Activated naive CD4-positive, alpha-beta T cell treated with anti-CD3 and anti-CD28 coated beads, Interleukin-2, amount 50 U/mL, for 72 hours (primary cell): ENCODE results near the gene TGFB1I1. TPM values are rescaled to one million over a fixed set of nuclear protein-coding genes. Genes with fewer than 3 reads are reported as not detected.
A peak's percentile ranks its signal among the peaks of the same experiment; 100 is the strongest.

ENCODE experiments used
- ATAC-seq, 2 donors: fragments of 150-1000 bp; cut with Tn5 transposase; 2 replicates each; pipeline ENCODE4 v1.10.0; 2021; ENCODE audit warnings: mild to moderate bottlenecking in 2 of 2, moderate library complexity in 2 of 2
- DNase-seq, 2 donors: peaks; one replicate each; pipeline ENCODE4 v3.0.0; 2021 to 2022; ENCODE audit warnings: low spot score in 2 of 2
- H3K27ac Mint-ChIP-seq, 2 donors: one replicate each; pipeline ENCODE4 v1.8.0; 2022; ENCODE audit warnings: mild to moderate bottlenecking in 2 of 2, mixed read lengths in 2 of 2
- H3K36me3 Mint-ChIP-seq, 2 donors: one replicate each; pipeline ENCODE4 v1.8.0; 2022; ENCODE audit warnings: mixed read lengths in 2 of 2
- H3K9me3 Mint-ChIP-seq, 2 donors: one replicate each; pipeline ENCODE4 v1.8.0; 2022; ENCODE audit warnings: mixed read lengths in 2 of 2
- total RNA-seq, 2 donors: library from RNA; stranded (reverse); gene quantifications; one replicate each; pipeline ENCODE4 v1.2.3, GENCODE V29; 2022

The TGFB1I1 gene
- total RNA-seq, 2 donors from 2014 or later = 0.73 to 4.0 TPM

DNA sequence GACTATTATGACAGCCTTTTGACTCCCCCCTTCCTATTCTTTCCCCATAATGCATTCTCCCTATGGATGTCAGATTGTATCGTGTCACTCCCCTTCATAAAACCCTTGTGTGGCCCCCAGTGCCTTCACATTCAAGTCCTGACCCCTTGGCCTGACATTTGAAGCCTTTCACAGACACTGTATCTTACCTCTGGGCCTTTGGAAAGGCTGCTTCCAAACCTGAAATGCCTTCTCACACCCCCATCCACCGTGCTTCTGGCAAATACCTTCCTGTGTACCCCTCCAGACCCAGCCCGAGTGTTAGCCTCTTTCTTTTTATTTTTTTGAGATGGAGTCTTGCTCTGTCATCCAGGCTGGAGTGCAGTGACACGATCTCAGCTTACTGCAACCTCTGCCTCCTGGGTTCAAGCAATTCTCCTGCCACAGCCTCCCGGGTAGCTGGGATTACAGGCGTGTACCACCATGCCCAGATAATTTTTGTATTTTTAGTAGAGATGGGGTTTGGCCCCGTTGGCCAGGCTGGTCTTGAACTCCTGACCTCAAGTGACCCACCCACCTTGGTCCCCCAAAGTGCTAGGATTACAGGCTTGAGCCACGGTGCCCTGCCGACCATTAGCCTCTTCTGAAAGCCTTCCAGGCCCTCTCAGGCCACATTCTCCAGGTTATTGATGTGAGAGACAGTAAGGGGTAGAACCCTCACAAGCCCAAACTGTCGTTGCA lies 10.6 kb upstream of the TGFB1I1 start:
- Mint-ChIP-seq H3K9me3 (no peaks in the 10 kb centered on the region), H3K36me3 (peaks cover 10 to 12% of the 10 kb centered on the region in 2 donors), H3K27ac (no peak overlapping the region)
- no peak for DNase-seq
- no peak for ATAC-seq

GRCh38 chr16:31461921-31462804 lies 9.8 kb upstream of the TGFB1I1 start:
- DNase-seq (no peak), ATAC-seq (no peak)
- Mint-ChIP-seq H3K9me3 (no peaks in the 10 kb centered on the region), H3K36me3 (peaks cover 10 to 12% of the 10 kb centered on the region in 2 donors), H3K27ac (no peak overlapping the region)

DNA sequence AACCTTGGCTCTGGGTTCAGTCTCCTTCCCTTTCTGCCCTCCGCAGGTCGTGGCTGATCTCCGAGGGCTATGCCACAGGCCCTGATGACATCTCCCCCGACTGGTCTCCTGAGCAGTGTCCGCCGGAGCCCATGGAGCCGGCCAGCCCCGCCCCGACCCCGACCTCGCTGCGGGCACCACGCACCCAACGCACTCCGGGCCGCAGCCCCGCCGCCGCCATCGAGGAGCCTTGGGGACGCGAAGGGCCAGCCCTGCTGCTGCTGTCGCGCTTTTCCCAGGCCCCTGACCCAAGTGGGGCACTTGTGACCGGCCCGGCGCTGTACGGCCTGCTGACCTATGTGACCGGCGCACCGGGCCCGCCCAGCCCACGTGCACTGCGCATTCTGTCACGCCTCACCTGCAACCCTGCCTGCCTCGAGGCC lies 7.6 kb upstream of the TGFB1I1 start:
- ATAC-seq (no peak), DNase-seq (no peak)
- no peaks in the 10 kb centered on the region for H3K9me3 Mint-ChIP-seq
- peaks cover 4% of the 10 kb centered on the region in 2 donors for H3K36me3 Mint-ChIP-seq
- H3K27ac Mint-ChIP-seq = no peak overlapping the region

GRCh38 chr16:31464781-31465260 lies 7.1 kb upstream of the TGFB1I1 start:
- Mint-ChIP-seq H3K9me3 (no peaks in the 10 kb centered on the region), H3K36me3 (peaks cover 4% of the 10 kb centered on the region in 2 donors), H3K27ac (no peak overlapping the region)
- ATAC-seq (no peak), DNase-seq (no peak)

DNA sequence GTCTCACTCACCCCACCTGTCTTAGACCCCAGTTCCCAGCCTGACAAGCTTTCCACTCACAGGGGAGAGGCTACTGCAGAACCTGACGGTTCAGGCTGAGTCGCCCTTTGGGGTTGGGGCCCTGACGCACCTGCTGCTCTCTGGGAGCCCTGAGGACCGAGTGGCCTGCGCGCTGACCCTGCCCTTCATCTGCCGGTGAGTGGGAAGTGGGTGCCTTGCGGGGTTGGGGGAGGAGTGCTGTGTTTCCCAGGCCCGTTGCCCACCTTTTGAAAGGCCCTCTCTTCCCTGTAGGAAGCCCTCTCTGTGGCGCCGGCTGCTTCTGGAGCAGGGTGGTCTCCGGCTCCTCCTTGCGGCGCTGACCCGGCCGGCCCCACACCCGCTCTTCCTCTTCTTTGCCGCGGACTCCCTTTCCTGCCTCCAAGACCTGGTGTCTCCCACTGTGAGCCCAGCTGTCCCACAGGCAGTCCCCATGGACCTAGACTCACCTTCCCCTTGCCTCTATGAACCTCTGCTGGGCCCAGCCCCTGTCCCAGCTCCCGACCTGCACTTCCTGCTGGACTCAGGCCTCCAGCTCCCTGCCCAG lies 6.1 kb upstream of the TGFB1I1 start:
- ATAC-seq (no peak), DNase-seq (no peak)
- Mint-ChIP-seq H3K27ac (no peak overlapping the region), H3K36me3 (peaks cover 0 to 4% of the 10 kb centered on the region in 2 donors), H3K9me3 (no peaks in the 10 kb centered on the region)

GRCh38 chr16:31466381-31466841 lies 5.5 kb upstream of the TGFB1I1 start:
- H3K27ac Mint-ChIP-seq = no peak overlapping the region
- ATAC-seq = no peak
- no peak for DNase-seq
- H3K36me3 Mint-ChIP-seq = peaks cover 0 to 4% of the 10 kb centered on the region in 2 donors
- H3K9me3 Mint-ChIP-seq = no peaks in the 10 kb centered on the region

DNA sequence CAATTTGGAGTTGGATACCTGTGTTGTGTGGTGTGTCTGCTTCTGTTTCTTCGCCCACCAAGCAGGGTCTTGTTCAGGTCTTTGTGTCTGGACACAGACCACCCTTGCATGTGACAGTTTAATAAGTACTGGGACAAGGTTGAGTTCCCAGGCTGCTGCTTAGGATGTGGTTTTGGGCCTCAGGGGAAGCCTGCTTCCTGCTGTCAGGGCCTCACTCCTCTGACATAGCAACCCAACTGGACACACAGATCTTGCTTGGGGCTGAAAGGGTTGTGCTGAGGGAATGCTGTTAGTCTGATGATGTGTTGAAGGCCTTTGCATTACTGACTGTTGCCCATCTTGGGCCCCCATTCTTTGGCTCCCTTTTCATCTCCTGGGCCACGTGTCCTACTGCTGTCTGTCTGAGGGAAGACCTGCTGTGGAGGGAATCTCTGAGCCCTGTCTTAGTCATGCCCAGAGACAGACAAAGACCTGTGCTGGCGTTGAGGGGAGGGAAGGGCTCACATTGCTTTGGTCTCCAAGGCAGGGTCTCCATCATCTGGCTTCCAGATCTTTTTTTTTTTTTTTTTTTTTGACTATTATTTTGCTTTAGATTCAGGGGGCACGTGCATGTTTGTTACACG lies 4.7 kb upstream of the TGFB1I1 start:
- Mint-ChIP-seq H3K27ac (peak overlapping the region in 1 of 2 donors; percentile 77), H3K36me3 (peaks cover 0 to 4% of the 10 kb centered on the region in 2 donors), H3K9me3 (no peaks in the 10 kb centered on the region)
- DNase-seq (no peak), ATAC-seq (peak in 1 of 2 donors; percentile 40)

DNA sequence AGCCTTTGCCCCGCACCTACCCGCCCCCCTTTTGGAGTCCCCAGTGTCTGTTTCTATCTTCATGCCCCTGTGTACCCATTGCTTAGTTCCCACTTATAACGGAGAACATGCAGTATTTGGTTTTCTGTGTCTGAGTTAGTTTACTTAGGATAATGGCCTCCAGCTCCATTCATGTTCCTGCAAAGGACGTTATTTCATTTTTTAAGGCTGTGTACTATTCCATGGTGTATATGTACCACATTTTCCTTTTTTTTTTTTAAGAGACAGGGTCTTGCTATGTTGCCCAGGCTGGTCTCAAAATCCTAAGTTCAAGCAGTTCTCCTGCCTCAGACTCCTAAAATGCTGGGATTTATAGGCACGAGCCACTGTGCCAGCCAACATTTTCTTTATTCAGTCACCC lies 4.1 kb upstream of the TGFB1I1 start:
- Mint-ChIP-seq H3K27ac (no peak overlapping the region), H3K9me3 (no peaks in the 10 kb centered on the region), H3K36me3 (peaks cover 0 to 4% of the 10 kb centered on the region in 2 donors)
- no peak for ATAC-seq
- DNase-seq = no peak

GRCh38 chr16:31470615-31471014 lies 1.3 kb upstream of the TGFB1I1 start:
- H3K36me3 Mint-ChIP-seq = no peaks in the 10 kb centered on the region
- DNase-seq (no peak), ATAC-seq (no peak)
- no peak overlapping the region for H3K27ac Mint-ChIP-seq
- H3K9me3 Mint-ChIP-seq = no peaks in the 10 kb centered on the region

GRCh38 chr16:31471241-31471874 lies 594 bp upstream of the TGFB1I1 start:
- H3K27ac Mint-ChIP-seq = no peak overlapping the region

DNA sequence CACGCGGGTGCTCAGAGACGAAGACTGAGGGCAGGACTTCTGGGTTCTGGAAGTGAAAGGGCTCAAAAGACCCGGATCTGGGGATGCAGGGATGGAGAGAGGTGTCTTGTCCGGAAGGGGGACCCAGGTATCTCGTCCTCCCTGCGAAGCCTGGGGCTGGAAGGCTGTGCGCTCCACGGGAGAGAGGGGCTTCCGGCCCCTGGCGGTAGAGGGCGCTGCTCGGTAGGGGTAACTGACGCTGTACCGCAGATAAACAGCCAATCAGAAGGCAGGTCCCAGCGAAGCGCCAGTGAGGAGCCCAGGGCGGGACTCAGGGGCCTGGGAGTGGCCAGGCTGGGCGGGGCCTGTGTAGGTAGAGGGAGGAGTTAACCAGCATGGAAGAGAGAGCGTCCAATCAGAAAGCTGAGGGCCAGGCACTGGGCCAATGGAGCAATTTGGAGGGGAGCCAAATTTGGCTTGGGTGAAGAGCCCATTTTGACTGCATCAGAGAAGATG lies 804 bp downstream of the TGFB1I1 start:
- peak; percentile 7 to 64 for ATAC-seq
- no peaks in the 10 kb centered on the region for H3K9me3 Mint-ChIP-seq
- peak in 1 of 2 donors; percentile 63 for DNase-seq
- peak overlapping the region in 1 of 2 donors; percentile 22 for H3K27ac Mint-ChIP-seq
- no peaks in the 10 kb centered on the region for H3K36me3 Mint-ChIP-seq

More at GRCh38 chr16:31471241-31471874, 594 bp upstream of the TGFB1I1 start:
- no peak for DNase-seq
- Mint-ChIP-seq H3K36me3 (no peaks in the 10 kb centered on the region), H3K9me3 (no peaks in the 10 kb centered on the region)
- no peak for ATAC-seq

DNA sequence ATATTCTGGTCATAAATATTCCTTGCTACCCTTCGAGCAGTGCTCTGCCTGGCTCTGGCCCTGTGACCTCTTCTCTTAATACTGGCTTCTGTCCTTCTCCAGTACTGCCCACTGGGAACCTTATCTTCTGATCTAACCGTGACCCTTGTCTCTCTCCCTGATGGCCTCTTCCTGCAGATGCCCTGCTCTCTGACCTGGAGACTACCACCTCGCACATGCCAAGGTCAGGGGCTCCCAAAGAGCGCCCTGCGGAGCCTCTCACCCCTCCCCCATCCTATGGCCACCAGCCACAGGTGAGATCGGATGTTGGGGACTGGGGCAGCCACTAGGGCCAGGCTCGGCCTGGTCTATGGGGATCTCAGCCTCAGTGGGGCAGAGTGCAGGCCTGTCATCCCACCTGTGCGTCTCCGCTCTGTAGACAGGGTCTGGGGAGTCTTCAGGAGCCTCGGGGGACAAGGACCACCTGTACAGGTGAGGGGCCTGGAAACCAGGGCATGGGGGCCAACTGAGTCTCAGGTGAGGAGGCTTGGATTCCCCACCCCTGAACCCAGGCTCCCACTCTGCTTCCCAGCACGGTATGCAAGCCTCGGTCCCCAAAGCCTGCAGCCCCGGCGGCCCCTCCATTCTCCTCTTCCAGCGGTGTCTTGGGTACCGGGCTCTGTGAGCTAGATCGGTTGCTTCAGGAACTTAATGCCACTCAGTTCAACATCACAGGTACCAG lies 1.5 kb downstream of the TGFB1I1 start:
- H3K36me3 Mint-ChIP-seq = no peaks in the 10 kb centered on the region

GRCh38 chr16:31474173-31474714 lies 2.3 kb downstream of the TGFB1I1 start:
- ATAC-seq (no peak), DNase-seq (no peak)
- H3K36me3 Mint-ChIP-seq = no peaks in the 10 kb centered on the region
- H3K9me3 Mint-ChIP-seq = no peaks in the 10 kb centered on the region
- no peak overlapping the region for H3K27ac Mint-ChIP-seq

More for the DNA sequence above, 1.5 kb downstream of the TGFB1I1 start:
- ATAC-seq = no peak
- DNase-seq = no peak
- no peaks in the 10 kb centered on the region for H3K9me3 Mint-ChIP-seq
- no peak overlapping the region for H3K27ac Mint-ChIP-seq

GRCh38 chr16:31474773-31475738 lies 3.1 kb downstream of the TGFB1I1 start:
- Mint-ChIP-seq H3K36me3 (no peaks in the 10 kb centered on the region), H3K9me3 (no peaks in the 10 kb centered on the region), H3K27ac (no peak overlapping the region)
- no peak for ATAC-seq
- no peak for DNase-seq
